Osteoblast (primary cell): Measurements from ENCODE around the gene CRIP1. TPM values are rescaled to one million over a fixed set of nuclear protein-coding genes. Genes with fewer than 3 reads are reported as not detected.

Source experiments
- DNase-seq: peaks from one replicate; pipeline ENCODE4 v3.0.0; 2011; ENCODE audit warnings: low spot score, mixed read lengths; ENCODE audit not compliant: insufficient read length; ENCODE audit errors: missing footprints
- H2AFZ ChIP-seq: 2 replicates; pipeline ENCODE4 v1.6.0; 2011; ENCODE audit warnings: mild to moderate bottlenecking, low read length
- H3K27ac ChIP-seq: 2 replicates; pipeline ENCODE4 v1.5.1; 2011; ENCODE audit warnings: mild to moderate bottlenecking, low read depth, low read length, moderate library complexity
- H3K27me3 ChIP-seq: 2 replicates; pipeline ENCODE4 v1.6.0; 2012; ENCODE audit warnings: mild to moderate bottlenecking, control low read depth, inconsistent platforms, low read length, moderate library complexity; ENCODE audit not compliant: insufficient read depth
- H3K36me3 ChIP-seq: 2 replicates; pipeline ENCODE4 v1.5.1; 2011; ENCODE audit warnings: mild to moderate bottlenecking, low read length, control low read depth, moderate library complexity; ENCODE audit not compliant: insufficient read depth
- H3K4me1 ChIP-seq: 2 replicates; pipeline ENCODE4 v1.5.1; 2011; ENCODE audit warnings: mild to moderate bottlenecking, low read length, control low read depth, moderate library complexity; ENCODE audit not compliant: insufficient read depth
- H3K4me2 ChIP-seq: 2 replicates; pipeline ENCODE4 v1.6.0; 2011; ENCODE audit warnings: mild to moderate bottlenecking, low read length; ENCODE audit not compliant: insufficient read depth
- H3K4me3 ChIP-seq: fragments of 200-600 bp; sonication (generic); 3 replicates; pipeline ENCODE4 v1.5.1; 2012; ENCODE audit warnings: mild to moderate bottlenecking, low read length, inconsistent platforms; ENCODE audit not compliant: insufficient read depth
- H3K79me2 ChIP-seq: 2 replicates; pipeline ENCODE4 v1.6.0; 2012; ENCODE audit warnings: mild to moderate bottlenecking, low read length, control low read depth, inconsistent platforms; ENCODE audit not compliant: insufficient read depth
- H3K9me3 ChIP-seq: 2 replicates; pipeline ENCODE4 v1.5.1; 2011; ENCODE audit warnings: low read depth, low read length, control low read depth
- H4K20me1 ChIP-seq: 2 replicates; pipeline ENCODE4 v1.6.0; 2012; ENCODE audit warnings: mild to moderate bottlenecking, low read length, control low read depth; ENCODE audit not compliant: insufficient read depth
- total RNA-seq: library from RNA; depleted of rRNA; stranded (reverse); fragments of >200 nt; gene quantifications from 2 replicates; pipeline ENCODE4 v1.2.3, GENCODE V29; 2012
- TF ChIP-seq, protein P1 (sequence below): IDR thresholded peaks from 2 replicates; pipeline ENCODE4 v1.5.1; 2011; ENCODE audit warnings: mild to moderate bottlenecking, low read depth, low read length, moderate library complexity; ENCODE audit errors: extremely low read depth

The CRIP1 gene
- total RNA-seq, 1 donor, result 8.7 TPM

DNA sequence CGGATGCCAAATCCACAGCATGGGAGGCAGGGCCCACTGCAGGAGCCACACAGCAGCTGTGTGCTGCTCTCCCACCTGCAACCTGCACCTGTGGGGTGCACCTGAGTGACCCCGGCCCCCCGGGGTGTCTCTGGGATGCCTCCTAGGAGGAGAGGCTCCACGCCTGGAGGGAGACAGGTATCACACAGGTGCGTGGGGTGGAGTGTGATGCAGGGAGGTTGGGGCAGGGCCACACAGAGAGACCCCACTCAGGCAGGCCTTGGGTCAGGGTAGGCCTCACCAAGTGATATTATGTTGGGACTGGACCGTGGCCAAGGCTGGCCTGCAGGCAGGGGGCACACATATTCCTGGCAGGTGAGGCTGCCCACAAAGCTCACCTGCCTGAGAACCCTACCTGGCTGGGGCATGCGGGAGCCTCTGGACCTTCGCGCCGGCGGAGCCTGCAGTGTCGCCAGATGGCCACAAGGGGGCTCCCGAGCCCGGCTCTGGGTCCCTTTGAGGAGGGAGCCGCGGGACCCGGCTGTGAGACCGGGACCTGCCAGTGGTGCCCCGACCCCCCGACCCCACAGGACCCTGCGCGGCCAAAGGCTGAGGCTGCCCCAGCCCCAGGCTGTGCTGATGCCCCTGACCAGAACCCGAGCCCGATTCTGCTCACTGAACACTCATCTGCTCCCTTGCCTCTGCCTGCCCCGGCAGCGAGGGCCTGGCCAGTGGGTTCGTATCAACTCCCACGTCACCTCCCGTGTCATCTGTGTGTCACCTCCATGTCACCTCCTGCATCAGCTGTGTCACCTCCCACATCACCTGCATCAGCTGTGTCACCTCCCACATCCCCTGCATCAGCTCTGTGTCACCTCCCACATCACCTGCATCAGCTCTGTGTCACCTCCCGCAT, 51.1 kb downstream of the CRIP1 start:
- Histone ChIP-seq H3K27me3 (peaks cover 13% of the 10 kb centered on the region), H3K36me3 (no peaks in the 10 kb centered on the region), H2AFZ (peak overlapping the region; percentile 41), H3K27ac (no peak overlapping the region), H3K4me2 (no peak overlapping the region), H3K79me2 (no peaks in the 10 kb centered on the region), H3K9me3 (no peaks in the 10 kb centered on the region), H4K20me1 (no peaks in the 10 kb centered on the region), H3K4me1 (no peaks in the 10 kb centered on the region), H3K4me3 (no peak overlapping the region)
- TF ChIP-seq, protein P1, sequence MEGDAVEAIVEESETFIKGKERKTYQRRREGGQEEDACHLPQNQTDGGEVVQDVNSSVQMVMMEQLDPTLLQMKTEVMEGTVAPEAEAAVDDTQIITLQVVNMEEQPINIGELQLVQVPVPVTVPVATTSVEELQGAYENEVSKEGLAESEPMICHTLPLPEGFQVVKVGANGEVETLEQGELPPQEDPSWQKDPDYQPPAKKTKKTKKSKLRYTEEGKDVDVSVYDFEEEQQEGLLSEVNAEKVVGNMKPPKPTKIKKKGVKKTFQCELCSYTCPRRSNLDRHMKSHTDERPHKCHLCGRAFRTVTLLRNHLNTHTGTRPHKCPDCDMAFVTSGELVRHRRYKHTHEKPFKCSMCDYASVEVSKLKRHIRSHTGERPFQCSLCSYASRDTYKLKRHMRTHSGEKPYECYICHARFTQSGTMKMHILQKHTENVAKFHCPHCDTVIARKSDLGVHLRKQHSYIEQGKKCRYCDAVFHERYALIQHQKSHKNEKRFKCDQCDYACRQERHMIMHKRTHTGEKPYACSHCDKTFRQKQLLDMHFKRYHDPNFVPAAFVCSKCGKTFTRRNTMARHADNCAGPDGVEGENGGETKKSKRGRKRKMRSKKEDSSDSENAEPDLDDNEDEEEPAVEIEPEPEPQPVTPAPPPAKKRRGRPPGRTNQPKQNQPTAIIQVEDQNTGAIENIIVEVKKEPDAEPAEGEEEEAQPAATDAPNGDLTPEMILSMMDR, result peak; percentile 74
- DNase-seq, result peak; percentile 98

Other genes starting within 250 kb of the CRIP1 start
- 54.3 and 60.1 TPM in 2 replicates for gene BTBD6, start 238.4 kb upstream of the CRIP1 start, total RNA-seq
- 33.6 and 34.4 TPM in 2 replicates for gene BRF1, start 185.9 kb upstream of the CRIP1 start, total RNA-seq
- gene PACS2, start 172.1 kb upstream of the CRIP1 start, total RNA-seq, result 81.1 and 81.3 TPM in 2 replicates
- under 0.01 and 0.29 TPM in 2 replicates for gene TEX22, start 88.3 kb upstream of the CRIP1 start, total RNA-seq
- 60.4 TPM in 2 replicates for gene MTA1, start 67.1 kb upstream of the CRIP1 start, total RNA-seq
- 31.5 and 43.8 TPM in 2 replicates for gene CRIP2, start 12.1 kb upstream of the CRIP1 start, total RNA-seq
- gene TEDC1, start 4.4 kb downstream of the CRIP1 start, total RNA-seq, result 3.2 and 5.1 TPM in 2 replicates
- gene TMEM121, start 39.7 kb downstream of the CRIP1 start, total RNA-seq, result 1.8 and 2.7 TPM in 2 replicates